ENCODE results near the gene KCNK13.
"Not testable (repeated sequence)": the region's sequence is repeated elsewhere in the genome, so short reads cannot be mapped to it uniquely, and the experiment has no call there.

KCNK13 gene

DNA sequence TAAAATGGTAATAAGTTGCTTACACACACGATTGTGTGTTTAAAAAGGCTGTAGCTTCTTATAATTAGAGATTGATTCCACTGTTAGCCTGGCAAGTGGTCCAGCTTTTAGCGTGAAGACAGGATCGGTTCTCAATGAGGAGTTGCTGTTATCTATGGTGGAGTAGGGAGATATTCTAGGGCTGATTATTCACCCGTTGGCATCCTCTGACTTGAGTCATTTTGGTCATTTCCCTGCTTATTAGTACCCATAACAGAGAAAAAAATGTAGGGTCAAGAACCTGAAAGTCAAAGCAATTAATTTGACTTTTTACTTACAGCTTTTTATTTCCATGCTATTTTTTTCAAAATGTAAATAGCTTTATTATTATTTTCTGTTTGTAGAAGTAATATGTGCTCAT, 76.0 kb downstream of the KCNK13 start:
- no peak for DNase-seq

DNA sequence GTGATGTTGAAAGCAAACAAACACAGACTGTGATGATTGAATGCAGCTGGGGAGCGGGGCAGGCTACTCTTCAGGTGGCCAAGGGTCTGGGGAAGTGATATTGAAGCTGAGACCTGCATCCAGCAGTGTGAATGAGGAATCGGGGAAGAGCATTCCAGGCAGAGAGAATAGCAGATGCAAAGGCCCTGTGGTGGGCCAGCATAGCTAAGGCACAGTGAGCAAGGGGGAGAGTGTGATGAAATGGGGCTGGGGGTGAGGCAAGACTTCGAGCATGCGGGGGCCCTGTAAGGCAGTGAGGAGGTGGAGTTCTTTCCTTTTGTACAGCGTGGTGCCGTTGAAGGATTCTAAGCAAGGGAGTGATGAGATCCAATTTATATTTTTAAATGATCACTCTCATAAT, 77.4 kb downstream of the KCNK13 start:
- no peak for DNase-seq

DNA sequence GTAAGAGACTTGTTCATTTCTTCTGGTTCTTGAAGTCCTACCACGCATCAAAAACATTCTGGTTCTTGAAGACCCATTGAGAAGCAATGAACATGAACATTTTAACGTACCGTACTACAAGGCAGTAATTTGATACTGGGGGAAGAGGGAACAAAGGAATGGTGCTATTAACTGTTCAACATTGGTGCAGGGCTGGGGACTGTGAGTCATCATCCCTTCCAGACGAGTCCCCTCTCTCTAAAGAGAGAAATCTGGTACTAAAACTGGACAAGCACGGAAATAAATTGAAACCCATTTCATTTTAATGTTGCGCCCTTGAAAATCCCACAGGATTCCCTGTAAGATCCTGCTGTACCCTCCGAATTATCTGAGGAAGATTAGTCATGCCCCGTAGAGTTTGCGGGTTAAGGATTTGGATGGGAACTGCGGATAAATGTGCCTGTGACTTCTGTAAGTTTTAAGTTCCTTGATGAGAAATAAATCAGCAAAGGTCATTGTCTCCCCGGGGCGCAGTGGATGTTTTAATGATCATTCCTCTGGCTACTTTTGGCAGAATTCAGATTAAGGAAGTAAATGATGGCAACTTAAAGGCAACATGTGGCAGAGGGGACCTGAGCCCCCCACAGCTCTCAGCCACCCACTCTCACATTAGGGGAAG, 78.6 kb downstream of the KCNK13 start:
- peak in 1 of 2 experiments; percentile 22 for DNase-seq

DNA sequence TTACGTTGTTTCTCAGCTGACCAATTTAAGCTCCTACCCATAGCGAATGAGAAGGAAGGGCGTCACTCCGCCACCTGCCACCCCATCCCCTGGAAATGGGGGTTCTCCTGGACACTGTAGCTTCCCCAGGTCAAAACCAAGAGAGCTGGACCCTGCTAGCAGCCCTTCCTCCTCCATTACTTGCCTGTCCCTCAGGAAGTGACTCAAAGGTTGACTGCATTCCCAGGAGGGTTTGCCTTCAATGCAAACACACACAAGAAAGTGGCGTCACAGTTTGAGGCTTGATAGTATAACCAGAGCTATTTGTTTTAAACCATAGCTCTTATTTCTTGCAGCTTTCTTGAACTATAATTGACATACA, 79.1 kb downstream of the KCNK13 start:
- no peak for DNase-seq

DNA sequence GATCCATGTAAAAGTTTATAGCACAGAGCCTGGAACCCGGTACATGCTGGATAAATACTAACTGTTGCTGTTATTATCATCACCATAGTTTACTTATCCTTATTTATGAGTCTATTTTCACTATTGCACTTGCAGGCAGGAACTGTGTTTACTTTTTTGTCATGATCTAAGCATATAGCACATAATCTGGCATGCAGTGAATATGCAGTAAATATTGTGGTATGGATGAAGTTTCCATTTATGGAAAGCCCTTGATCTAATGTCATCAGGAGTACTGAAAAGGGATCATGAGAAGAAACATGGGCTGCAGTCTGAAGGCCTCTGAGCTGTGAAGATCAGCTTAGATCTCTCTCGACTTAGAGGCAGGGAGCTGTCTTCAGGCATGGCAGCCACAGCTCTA, 91.6 kb downstream of the KCNK13 start:
- DNase-seq, result no peak

DNA sequence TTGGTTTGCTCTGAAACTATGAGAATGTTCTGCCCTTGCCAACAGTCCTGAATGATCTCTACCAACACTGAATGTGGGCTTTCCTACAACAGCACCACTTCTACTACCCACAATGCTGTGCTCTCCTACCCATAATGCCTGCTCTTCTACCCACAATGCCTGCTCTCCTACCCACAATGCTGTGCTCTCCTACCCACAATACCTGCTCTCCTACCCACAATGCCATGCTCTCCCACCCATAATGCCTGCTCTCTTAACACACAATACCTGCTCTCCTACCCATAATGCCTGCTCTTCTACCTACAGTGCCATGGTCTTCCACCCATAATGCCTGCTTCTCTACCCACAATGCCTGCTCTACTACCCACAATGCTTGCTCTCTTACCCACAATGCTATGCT, 92.3 kb downstream of the KCNK13 start:
- DNase-seq, result no peak

DNA sequence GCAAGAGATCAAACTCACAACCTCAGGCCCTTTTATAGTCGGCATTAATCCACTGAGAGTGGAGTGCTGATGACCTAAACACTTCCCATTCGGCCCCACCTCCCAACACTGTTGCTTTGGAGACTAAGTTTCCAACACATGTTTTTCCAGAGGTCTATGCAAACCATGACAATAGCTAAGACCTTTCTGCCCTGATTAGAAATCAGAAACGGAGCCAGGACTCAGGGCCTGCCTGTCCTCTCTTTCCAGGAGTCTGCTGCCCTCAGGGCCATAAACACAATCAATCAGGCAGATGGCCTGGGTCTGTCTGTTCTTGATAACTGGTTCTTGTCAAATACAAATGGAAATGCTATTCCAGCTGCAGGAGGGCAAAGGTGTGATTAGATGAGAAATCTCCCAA, 97.4 kb downstream of the KCNK13 start:
- DNase-seq, result no peak

DNA sequence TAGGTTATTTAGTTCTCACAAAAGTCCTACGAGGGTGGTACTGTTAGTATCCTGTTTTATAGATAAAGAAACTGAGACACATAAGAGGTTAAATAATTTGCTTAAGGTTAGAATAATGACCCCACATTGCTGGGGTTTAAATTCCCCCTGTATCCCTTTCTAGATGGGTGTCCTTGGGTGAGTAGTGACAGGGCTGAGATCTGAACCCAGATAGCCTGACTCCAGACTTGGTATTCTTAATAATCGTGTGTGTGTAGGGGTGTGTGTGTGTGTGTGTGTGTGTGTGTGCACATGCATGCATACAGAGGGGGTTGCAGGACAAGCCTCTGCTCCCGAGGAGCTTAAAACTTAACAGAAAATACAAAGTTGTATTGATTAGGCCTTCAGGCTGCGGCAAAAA, 97.9 kb downstream of the KCNK13 start:
- DNase-seq, result no peak

DNA sequence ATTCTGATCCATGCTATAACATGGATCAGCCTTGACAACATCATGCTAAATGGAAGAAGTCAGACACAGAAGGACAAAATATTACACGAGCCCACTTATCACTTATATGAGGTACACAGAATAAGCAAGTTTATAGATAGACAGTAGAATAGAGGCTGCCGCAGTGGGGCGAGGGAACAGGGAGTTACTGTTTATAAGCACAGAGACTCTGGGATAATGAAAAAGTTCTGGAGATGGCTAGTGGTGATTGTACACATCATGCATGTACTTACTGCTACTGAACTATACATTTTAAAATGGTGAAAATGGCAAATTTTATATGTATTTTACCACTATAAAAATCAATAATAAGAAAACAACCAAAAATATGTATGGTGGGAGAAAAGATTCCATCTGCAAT, 99.3 kb downstream of the KCNK13 start:
- no peak for DNase-seq

DNA sequence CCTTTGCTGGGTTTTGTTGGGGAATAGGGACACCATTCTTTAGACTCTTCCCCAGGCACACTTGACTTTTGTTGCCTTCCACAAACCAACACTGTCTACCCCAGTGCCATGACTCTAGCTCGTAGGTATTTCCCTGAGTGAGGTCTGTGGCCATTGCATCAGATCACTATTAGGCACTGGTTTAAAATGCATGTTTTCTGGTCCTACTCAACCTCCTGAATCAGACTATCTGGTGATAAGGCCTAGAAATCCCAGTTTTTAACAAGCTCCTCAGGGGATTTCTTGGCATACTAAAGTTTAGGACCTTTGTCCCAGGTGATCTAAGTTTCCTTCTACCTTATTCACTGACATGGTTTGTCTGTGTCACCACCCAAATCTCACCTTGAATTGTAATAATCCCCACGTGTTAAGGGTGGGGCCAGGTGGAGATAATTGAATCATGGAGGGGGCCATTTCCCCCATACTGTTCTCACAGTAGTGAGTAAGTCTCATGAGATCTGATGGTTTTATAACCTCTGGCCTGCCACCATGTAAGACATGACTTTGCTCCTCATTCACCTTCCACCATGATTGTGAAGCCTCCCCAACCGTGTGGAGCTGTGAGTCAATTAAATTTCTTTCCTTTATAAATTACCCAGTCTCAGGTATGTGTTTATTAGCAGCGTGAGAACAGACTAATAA, 106.8 kb downstream of the KCNK13 start:
- no peak for DNase-seq

DNA sequence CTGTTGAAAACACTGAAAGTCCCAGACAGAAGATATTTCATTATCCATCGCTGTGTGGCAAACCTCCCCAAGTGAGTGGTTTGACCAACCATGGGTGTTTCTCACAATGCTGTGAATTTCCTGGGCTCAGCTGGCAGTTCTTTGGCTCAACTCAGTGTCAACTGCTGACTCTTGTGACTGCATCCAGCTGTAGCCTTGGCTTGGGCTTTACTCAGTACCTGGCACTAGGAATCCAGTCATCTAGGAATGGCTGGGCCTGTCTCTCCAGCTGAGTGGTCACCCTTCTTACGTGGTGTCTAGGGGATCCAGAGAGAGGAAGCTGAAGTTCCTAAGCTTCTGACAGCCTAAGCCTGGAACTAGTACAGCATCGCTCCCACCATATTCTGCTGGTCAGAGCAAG, 113.8 kb downstream of the KCNK13 start:
- no peak for DNase-seq

DNA sequence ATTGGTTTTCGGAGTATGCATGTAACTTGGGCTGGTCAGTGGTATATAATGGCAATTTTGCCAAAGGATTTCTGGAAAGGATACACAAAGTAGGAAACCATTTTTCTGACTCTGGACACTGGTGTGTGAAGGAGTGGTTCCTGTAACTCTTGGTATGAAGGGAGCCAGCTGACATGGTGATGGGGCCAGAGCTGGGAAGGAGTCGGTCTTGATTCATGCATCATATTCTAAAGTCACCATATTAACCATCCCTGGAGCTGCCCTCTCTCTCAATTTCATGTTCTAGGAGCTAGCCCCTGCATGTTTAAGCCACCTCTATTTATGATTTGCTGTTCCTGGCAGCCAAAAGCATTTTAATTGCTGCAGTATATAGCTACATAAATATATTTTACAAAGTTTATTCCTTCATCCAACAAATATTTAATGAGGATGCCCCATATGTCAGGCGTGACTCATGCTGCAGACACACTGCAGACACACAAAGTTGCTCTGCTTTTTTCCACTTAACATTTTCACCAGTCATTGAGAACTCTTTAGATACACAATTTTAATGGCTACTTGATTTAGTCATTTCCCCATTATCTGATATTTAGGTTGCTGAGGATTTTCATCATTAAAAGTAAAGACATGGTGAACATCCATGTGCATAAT, 115.9 kb downstream of the KCNK13 start:
- no peak for DNase-seq

DNA sequence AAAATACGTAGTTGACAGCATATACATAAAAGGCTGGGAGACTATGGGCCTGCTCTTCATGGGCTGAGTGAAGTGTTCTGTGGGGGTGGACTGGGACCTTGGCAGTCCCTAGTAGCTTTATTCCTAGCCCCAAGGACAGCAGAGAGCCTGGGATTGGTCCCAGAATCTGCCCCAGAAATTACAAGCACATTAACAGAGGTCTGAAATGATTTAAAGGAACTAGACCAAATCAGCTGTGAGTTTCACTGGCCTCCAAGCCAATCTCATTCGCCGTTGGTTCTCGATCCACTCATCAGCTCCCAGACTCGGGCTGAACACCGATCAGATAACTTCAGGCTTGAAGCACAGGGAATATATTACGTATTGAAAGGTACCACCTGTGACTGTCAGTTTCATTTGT, 117.6 kb downstream of the KCNK13 start:
- no peak for DNase-seq

DNA sequence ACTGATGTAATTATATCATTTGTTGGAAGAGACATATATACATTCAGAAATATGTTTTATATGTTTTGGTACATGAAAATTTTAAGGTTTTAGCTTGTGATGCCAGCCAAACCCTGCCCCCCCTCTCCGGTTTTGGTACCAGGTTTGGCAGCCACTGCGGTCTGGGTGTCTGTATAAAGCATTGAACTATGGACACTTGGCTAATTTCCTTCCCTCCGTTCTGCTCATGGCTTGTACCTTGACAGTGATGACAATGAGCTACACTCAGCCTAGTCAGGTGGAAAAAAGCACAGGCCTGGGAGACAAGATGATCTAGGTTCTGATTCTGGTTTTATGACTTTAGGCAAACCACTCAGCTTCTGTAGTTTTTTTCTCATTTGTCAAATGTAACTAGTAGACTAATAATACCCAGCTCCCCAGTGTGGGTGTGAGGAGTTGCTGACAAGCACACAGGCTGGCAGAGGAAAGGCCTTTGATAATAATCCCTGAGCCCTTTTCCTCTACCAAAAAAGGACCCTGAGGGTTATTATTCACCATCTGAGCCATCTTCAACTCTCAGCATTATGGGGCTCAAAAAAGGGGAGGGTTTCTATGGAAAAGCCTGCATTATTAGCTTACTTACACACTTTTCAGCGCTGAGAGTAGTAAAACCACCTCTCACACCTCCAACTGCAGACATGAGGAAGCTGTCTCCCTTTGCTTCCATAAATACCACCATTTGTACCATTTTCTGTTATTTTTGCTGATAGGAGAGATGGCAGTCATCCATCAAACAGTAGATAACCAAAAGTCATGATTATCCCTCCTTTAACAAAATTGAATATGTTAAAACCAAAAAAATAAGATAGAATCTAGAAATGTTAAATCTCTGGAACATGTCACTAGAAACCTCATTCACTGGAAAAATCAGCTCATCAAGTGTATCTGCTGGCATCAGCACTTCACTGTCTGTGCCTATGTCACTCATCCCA, 118.3 kb downstream of the KCNK13 start:
- DNase-seq, result no peak

DNA sequence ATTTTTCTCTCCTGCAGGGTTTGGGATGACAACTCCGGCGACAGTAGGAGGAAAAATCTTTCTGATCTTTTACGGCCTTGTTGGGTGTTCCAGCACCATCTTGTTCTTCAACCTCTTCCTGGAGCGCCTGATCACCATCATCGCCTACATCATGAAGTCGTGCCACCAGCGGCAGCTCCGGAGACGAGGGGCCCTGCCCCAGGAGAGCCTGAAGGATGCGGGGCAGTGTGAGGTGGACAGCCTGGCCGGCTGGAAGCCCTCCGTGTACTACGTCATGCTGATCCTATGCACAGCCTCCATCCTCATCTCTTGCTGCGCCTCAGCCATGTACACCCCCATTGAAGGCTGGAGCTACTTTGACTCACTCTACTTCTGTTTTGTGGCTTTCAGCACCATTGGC, 122.3 kb downstream of the KCNK13 start:
- no peak for DNase-seq

DNA sequence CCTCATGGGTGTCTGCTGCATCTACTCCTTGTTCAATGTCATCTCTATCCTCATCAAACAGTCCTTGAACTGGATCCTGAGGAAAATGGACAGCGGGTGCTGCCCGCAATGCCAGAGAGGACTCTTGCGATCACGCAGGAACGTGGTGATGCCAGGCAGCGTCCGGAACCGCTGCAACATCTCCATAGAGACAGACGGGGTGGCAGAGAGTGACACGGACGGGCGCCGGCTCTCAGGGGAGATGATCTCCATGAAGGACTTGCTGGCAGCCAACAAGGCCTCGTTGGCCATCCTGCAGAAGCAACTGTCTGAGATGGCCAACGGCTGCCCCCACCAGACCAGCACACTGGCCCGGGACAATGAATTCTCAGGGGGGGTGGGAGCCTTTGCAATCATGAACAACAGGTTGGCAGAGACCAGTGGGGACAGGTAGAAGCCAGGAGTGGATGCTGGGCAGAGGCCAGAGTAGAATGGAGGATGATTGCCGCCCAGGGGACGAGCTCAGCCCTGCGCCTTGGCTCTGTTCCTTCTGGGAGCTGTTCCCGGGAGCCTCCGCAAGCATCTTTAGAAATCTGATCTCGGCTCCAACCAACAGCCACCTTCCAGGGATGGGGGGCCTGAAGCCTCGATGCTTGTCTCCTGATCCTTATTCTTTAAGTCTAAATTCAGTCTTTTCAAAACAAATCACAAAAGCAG, 122.9 kb downstream of the KCNK13 start:
- no peak for DNase-seq

DNA sequence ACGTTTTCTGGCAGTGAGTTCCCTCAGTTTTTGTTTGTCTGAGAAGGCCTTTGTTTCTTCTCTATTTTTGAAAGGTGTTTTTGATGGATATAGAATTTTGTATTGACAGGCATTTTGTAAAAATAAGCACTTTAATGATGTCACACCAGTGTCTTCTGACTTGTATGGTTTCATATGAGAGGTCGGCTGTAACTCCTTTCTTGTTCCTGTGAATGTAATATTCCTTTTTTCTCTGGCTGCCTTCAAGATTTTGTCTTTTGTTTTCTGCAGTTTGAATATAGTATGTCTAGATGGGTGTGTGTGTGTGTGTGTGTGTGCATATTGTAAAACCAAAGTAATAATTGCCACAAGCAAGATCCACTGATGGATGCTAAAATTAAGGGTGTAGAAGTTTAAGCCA, 126.8 kb downstream of the KCNK13 start:
- DNase-seq, result no peak

DNA sequence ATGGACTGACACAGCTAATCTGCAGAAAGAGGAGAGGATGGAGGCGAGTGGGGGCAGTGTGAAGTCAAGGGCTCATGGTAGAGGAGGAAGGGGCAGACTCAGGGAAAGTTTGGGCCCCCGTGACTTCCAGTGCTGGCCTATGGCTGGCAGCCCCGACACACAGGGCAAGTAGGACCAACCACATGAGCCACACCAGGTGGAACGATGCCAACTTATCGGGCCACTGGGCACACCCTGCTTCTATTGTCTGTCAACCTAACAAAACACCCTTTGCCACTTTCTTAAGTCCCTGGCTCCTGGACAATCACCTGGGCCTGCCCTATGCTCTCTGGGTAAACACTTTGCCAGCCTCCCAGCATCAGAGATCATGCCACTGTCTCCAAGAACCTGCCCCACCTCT, 129.4 kb downstream of the KCNK13 start:
- no peak for DNase-seq

DNA sequence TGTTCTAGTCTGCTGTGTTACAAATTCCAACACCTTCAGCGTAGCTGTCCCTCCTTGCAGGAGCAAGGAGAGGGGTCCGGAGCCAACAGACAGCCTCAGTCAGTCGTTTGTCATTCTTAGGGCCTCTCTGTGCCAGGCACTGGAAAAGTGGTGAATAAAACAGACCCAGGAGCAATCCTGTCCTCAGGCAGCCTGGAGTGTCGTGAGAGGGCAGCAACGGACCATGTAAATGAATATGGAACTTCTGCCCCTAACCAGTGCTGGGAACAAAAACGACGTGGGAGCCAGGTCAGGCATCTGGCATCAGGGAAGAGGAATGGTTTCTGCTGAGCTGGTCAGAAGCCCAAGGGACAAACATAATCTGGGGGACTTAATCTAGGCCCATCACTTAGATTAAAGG, 129.8 kb downstream of the KCNK13 start:
- DNase-seq, result no peak

DNA sequence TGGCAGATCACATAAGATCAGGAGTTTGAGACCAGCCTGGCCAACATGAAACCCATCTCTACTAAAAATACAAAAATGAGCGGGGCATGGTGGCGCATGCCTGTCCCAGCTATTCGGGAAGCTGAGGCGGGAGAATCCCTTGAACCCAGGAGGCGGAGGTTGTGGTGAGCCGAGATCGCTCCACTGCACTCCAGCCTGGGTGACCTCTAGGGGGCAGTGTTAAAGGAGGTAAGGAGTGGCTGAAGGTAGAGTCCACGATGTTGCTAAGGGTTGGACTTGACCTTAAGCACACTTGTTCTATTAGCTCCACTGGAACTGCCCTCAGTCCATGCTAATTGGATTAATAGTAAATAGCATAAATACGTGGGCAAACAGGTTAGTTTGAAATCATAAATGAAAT, 132.1 kb downstream of the KCNK13 start:
- no peak for DNase-seq

DNA sequence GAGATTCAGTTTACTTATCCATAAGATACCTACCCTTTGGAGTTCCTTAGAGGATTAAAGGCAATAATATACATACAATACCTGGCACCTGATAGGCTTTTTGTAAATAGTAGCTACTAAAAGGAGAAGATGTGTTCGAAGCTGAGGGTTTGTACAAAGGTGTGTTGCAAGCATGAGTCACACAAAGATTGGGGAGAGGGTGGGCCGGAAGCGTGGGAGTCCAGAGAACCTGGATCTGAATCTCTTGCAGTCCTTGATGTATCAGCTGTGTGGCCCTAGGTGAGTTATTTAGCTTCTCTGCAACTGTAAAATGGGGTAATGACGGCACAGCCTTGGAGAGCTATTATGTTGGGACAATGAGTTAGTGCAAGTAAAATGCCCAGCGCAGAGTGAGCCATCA, 132.9 kb downstream of the KCNK13 start:
- no peak for DNase-seq

DNA sequence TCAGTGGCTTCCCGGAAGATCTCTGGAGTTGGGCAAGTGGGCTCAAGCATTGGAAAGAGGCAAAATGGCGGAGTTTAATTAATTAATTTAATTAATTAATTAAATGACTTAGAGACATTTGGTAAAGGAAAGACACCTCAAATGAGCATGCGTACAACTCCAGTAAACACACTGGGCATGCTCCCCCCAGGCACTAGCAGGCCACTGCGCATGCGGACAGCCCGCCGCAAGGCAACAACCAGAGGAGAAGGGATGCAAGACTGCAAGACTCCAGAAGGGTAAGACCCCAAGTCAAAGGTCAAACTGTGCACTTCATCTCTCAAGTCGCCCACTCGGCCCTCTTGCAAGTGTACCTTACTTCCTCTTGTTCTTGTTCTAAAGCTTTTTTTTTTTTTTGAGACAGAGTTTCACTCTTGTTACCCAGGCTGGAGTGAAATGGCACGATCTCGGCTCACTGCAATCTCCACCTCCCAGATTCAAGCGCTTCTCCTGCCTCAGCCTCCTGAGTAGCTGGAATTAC, 136.8 kb downstream of the KCNK13 start:
- DNase-seq, result no peak

DNA sequence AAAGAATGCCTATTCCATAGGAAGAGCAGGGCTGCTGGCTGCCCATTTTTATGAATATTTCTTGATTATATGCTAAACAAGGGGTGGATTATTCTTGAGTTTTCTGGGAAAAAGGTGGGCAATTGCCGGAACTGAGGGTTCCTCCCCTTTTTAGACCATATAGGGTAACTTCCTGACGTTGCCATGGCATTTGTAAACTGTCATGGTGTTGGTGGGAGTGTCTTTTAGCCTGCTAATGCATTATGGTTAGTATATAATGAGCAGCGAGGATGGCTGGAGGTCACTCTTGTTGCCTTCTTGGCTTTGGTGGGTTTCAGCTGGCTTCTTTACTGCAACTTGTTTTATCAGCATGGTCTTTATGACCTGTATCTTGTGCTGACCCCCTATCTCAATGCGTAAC, 138.8 kb downstream of the KCNK13 start:
- not testable (repeated sequence) for DNase-seq

Data from Kasumi-1 (cell line).